ENCODE data around the gene SUFU. TPM values are rescaled to one million over a fixed set of nuclear protein-coding genes. Genes with fewer than 3 reads are reported as not detected.

SUFU gene
- total and polyA plus RNA-seq, 2 donors (not counting 1 experiment from before 2014, with no cell fraction given), result 4.8 to 13.3 TPM

- no peak for DNase-seq
Measured at GRCh38 chr10:102523250-102524029, 19.7 kb downstream of the SUFU start.

DNA sequence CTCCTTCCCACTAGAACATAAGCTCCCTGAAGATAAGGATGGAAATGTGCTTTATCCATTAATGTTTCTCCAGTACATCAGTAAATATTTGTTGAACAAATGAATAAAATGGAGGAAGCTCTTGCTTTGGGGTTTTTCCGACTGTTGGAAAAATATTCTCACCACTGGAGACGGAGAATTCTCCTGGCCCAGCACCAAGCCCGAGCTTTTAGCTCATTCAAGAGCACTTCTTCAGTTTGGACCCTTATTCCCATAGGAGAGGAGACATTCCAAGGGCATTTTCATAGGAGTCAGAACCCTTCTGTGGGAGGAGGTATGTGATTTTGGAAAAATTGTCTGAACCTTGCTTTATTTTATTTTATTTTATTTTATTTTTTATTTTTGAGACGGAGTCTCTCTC, 21.0 kb downstream of the SUFU start:
- H3K4me3 Mint-ChIP-seq, result no peak overlapping the region
- no peaks in the 10 kb centered on the region for H3K4me1 Mint-ChIP-seq
- ChIA-PET POLR2A (no interaction called here), CTCF (no interaction called here)
- no peaks in the 10 kb centered on the region for H3K9me3 Mint-ChIP-seq (ENCODE audit: insufficient read depth)
- TF ChIP-seq, protein P1, sequence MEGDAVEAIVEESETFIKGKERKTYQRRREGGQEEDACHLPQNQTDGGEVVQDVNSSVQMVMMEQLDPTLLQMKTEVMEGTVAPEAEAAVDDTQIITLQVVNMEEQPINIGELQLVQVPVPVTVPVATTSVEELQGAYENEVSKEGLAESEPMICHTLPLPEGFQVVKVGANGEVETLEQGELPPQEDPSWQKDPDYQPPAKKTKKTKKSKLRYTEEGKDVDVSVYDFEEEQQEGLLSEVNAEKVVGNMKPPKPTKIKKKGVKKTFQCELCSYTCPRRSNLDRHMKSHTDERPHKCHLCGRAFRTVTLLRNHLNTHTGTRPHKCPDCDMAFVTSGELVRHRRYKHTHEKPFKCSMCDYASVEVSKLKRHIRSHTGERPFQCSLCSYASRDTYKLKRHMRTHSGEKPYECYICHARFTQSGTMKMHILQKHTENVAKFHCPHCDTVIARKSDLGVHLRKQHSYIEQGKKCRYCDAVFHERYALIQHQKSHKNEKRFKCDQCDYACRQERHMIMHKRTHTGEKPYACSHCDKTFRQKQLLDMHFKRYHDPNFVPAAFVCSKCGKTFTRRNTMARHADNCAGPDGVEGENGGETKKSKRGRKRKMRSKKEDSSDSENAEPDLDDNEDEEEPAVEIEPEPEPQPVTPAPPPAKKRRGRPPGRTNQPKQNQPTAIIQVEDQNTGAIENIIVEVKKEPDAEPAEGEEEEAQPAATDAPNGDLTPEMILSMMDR (IDR thresholded peaks at IDR 0.05), result no peak
- TF ChIP-seq EZH2 (IDR thresholded peaks at IDR 0.05; ENCODE audit: borderline replicate concordance, insufficient read depth, low read depth, low read length, poor library complexity, severe bottlenecking), result no peak
- DNase-seq, result no peak
- Histone ChIP-seq H2AFZ (ENCODE audit: insufficient read depth, low read depth, low read length, poor library complexity, severe bottlenecking) (no peak overlapping the region), H3K4me2 (replicated peaks; ENCODE audit: low read depth, low read length, poor library complexity, severe bottlenecking) (no peak overlapping the region), H3K36me3 (replicated peaks in 1 of 2; ENCODE audit: control extremely low read depth in 1 of 2, control insufficient read depth in 1 of 2, extremely low read depth in 1 of 2, insufficient read depth in 2 of 2, low read length in 1 of 2) (peaks cover 0 to 23% of the 10 kb centered on the region in 2 experiments), H3K27ac (ENCODE audit: low read length in 2 of 2) (no peak overlapping the region), H3K9ac (ENCODE audit: low read length) (no peak overlapping the region), H3K79me2 (ENCODE audit: control insufficient read depth, insufficient read depth, low read length) (peaks cover 42% of the 10 kb centered on the region), H3K27me3 (replicated peaks in 1 of 4; ENCODE audit: control extremely low read depth in 1 of 4, control insufficient read depth in 3 of 4, insufficient read depth in 4 of 4, low read length in 3 of 4) (no peaks in the 10 kb centered on the region), H4K20me1 (ENCODE audit: control insufficient read depth, insufficient read depth, low read length, poor library complexity, severe bottlenecking) (peaks cover 9% of the 10 kb centered on the region), H3K4me3 (ENCODE audit: control extremely low read depth in 1 of 5, extremely low read depth in 1 of 5, insufficient read depth in 1 of 5, low read depth in 2 of 5, low read length in 4 of 5) (no peak overlapping the region), H3K9me3 (ENCODE audit: control extremely low read depth in 1 of 3, control insufficient read depth in 2 of 3, insufficient read depth in 1 of 3, low read length in 2 of 3) (no peaks in the 10 kb centered on the region), H3K4me1 (ENCODE audit: control insufficient read depth in 2 of 2, insufficient read depth in 2 of 2, low read length in 2 of 2) (no peaks in the 10 kb centered on the region)
- intact Hi-C loops (cut with micrococcal nuclease), result no loop called here
- H3K27ac Mint-ChIP-seq, result no peak overlapping the region
- ATAC-seq (ENCODE audit: low read depth), result no peak
- 100% methylated on average over 1 of the region's 4 CpGs for WGBS (ENCODE audit: insufficient coverage)
- no peaks in the 10 kb centered on the region for H3K27me3 Mint-ChIP-seq

More at GRCh38 chr10:102523250-102524029, 19.7 kb downstream of the SUFU start:
- Histone ChIP-seq H3K9ac (ENCODE audit: low read length) (no peak overlapping the region), H3K4me3 (ENCODE audit: control extremely low read depth in 1 of 5, extremely low read depth in 1 of 5, insufficient read depth in 1 of 5, low read depth in 2 of 5, low read length in 4 of 5) (no peak overlapping the region), H2AFZ (ENCODE audit: insufficient read depth, low read depth, low read length, poor library complexity, severe bottlenecking) (no peak overlapping the region), H3K9me3 (ENCODE audit: control extremely low read depth in 1 of 3, control insufficient read depth in 2 of 3, insufficient read depth in 1 of 3, low read length in 2 of 3) (no peaks in the 10 kb centered on the region), H3K4me2 (replicated peaks; ENCODE audit: low read depth, low read length, poor library complexity, severe bottlenecking) (no peak overlapping the region), H3K36me3 (replicated peaks in 1 of 2; ENCODE audit: control extremely low read depth in 1 of 2, control insufficient read depth in 1 of 2, extremely low read depth in 1 of 2, insufficient read depth in 2 of 2, low read length in 1 of 2) (peaks cover 0 to 23% of the 10 kb centered on the region in 2 experiments), H3K79me2 (ENCODE audit: control insufficient read depth, insufficient read depth, low read length) (peaks cover 46% of the 10 kb centered on the region), H3K4me1 (ENCODE audit: control insufficient read depth in 2 of 2, insufficient read depth in 2 of 2, low read length in 2 of 2) (no peaks in the 10 kb centered on the region), H3K27ac (ENCODE audit: low read length in 2 of 2) (no peak overlapping the region), H3K27me3 (replicated peaks in 1 of 4; ENCODE audit: control extremely low read depth in 1 of 4, control insufficient read depth in 3 of 4, insufficient read depth in 4 of 4, low read length in 3 of 4) (no peaks in the 10 kb centered on the region), H4K20me1 (ENCODE audit: control insufficient read depth, insufficient read depth, low read length, poor library complexity, severe bottlenecking) (peaks cover 9% of the 10 kb centered on the region)
- intact Hi-C loops (cut with micrococcal nuclease), result no loop called here
- Mint-ChIP-seq H3K9me3 (ENCODE audit: insufficient read depth) (no peaks in the 10 kb centered on the region), H3K4me3 (no peak overlapping the region), H3K4me1 (no peaks in the 10 kb centered on the region), H3K27ac (no peak overlapping the region), H3K27me3 (no peaks in the 10 kb centered on the region)
- WGBS (ENCODE audit: insufficient coverage), result 93% methylated on average over 5 of the region's 7 CpGs
- no peak for ATAC-seq (ENCODE audit: low read depth)
- TF ChIP-seq EZH2 (IDR thresholded peaks at IDR 0.05; ENCODE audit: borderline replicate concordance, insufficient read depth, low read depth, low read length, poor library complexity, severe bottlenecking), result no peak
- ChIA-PET POLR2A (no interaction called here), CTCF (no interaction called here)

All from B cell (primary cell).